Colon (tissue), 2 donors: Measurements from ENCODE around the gene TMEM8B.
"Not testable (repeated sequence)": the region's sequence is repeated elsewhere in the genome, so short reads cannot be mapped to it uniquely, and the experiment has no call there.

ENCODE experiments used
- FAIRE-seq: peaks from 2 replicates; lab custom pipeline; 2012; peaks lifted over from hg19 to GRCh38; lab: Jason Lieb, UNC
- donor health status: control.
- donor health status: control.

Gene TMEM8B

GRCh38 chr9:35868933-35869332 lies 39.9 kb downstream of the TMEM8B start:
- no peak for FAIRE-seq

- FAIRE-seq = no peak
Measured at GRCh38 chr9:35869621-35870216, 40.7 kb downstream of the TMEM8B start.

- no peak for FAIRE-seq
Measured at GRCh38 chr9:35870351-35870923, 41.4 kb downstream of the TMEM8B start, which contains the start of gene OR13J1. OR13J1 (minus strand) TSS chr9:35870401; CDS start chr9:35870401, 0 bp downstream.

DNA sequence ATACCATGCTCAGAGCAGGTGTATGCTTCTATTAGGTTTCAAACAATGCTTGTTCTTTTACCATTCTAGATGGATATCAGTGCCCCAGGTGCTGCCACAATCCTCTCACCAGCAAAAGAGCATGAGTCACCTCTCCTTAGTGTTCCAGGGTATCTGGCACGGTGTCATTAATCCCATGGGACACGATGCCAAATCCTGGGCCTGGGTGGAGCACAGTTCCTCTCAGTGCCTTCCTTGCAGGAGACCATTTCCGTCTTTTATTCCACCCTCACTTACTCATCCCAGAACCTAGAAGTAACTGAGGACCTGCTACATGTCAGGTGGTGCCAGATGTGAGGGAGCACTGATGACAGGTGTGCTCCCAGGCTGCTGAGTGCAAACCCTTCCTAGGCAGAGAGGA lies 42.5 kb downstream of the TMEM8B start:
- FAIRE-seq = no peak

DNA sequence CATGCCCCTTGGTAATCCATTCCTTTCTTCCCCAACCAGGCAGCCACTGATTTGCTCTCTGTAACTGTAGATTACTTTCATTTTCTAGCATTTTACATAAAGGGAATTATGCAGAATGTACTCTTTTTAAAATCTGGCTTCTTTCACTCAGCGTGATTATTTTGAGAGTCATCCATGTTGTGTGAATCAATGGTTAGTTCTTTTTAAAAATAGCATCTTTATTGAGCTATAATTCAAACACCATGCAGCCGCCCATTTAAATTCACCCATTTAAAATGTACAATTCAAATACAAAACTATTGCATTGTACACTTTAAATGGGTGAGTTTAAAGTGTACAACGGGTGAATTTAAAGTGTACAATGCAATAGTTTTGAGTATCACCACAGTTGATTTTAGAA lies 43.5 kb downstream of the TMEM8B start:
- FAIRE-seq = no peak

GRCh38 chr9:35882263-35882848 lies 53.3 kb downstream of the TMEM8B start:
- FAIRE-seq = peak; percentile 28

- no peak for FAIRE-seq
Measured at GRCh38 chr9:35882996-35883395, 54.0 kb downstream of the TMEM8B start.

- not testable (repeated sequence) for FAIRE-seq
Measured at GRCh38 chr9:35884908-35885307, 55.9 kb downstream of the TMEM8B start.

- FAIRE-seq = no peak
Measured at GRCh38 chr9:35891646-35892045, 62.6 kb downstream of the TMEM8B start.

GRCh38 chr9:35892051-35892450 lies 63.0 kb downstream of the TMEM8B start:
- FAIRE-seq = no peak

DNA sequence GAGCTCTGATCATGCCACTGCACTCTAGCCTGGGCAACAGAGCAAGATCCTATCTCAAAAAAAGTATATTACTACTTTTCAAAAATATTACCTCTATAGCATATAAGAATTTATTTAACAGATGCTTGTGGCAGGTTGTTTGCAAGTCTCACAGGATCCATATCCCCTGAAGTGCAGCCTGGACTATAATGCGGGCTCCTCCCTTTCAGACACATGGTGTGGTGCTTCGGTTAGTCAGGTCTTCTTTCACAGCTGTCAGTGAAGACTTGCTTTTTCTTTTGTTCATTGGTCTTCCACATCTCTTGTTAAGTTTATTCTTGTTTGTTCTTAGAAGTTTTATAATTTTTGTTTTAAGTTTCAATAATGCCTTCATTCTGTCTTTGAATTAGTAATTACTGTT lies 67.5 kb downstream of the TMEM8B start:
- no peak for FAIRE-seq

- FAIRE-seq = not testable (repeated sequence)
Measured at GRCh38 chr9:35897376-35898099, 68.5 kb downstream of the TMEM8B start.

DNA sequence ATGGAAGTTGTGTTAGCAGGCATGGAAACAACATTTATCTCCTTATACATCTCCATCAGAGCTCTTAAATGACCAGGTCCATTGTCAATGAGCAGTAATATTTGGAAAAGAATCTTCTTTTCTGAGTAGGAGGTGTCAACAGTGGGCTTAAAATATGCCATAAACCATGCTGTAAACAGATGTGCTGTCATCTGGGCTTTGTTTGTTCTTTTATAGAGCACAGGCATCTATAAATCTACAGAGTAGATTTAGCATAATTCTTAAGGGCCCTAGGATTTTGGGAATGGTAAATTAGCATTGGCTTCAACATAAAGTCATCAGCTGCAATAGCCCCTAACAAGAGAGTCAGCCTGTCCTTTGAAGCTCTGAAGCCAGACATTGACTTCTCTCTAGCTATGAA lies 69.3 kb downstream of the TMEM8B start:
- FAIRE-seq = no peak

DNA sequence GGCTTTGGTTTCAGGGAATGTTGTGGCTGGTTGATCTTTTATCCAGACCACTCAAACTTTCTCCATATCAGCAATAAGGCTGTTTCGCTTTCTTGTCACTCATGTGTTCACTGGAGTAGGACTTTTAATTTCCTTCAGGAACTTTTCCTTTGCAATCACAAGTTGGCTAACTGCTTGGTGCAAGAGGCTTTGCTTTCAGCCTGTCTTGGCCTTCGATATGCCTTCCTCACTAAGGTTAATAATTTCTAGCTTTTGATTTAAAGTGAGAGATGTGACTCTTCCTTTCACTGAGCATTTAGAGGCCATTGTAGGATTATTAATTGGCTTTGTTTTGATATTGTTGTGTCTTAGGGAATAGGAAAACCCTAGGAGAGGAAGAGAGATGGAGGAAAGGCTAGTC lies 70.0 kb downstream of the TMEM8B start:
- no peak for FAIRE-seq

GRCh38 chr9:35903049-35903448 lies 74.0 kb downstream of the TMEM8B start:
- peak; percentile 90 for FAIRE-seq

- FAIRE-seq = no peak
Measured at GRCh38 chr9:35904338-35904737, 75.3 kb downstream of the TMEM8B start.

DNA sequence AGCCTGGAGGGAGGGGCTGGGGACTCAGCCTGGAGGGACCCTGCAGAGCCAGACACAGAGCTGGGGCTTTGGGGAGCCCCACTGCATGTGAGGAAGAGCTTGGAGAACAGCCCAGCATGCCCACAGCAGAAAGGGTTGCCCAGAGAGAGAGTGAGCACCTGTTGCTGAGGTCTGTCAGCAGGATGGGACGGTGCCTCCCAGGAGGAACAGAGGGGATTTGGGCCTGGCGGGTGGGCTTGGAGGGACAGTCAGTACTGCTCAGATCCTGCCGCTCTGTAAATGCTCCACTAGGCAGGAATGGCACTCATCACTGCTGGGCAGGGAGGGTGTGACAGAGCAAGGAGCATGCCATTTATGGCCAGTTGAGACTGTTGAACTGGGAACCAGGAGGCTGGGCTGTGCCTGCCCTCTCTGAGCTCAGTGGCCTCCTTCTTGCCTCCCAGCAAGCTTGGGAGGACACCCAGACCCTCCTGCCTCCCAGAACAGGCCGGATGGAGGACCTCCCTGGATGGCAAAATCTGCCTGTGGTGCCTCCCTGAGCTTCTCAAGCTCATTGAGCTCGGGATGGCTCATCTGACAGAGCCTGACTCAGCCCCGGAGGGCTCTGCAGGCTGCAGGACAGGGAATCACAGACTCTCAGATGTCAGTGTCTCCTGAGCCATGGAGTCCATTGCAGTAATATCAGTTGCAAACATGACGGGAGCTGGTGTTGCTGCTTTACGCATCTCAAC lies 76.2 kb downstream of the TMEM8B start:
- FAIRE-seq = no peak

DNA sequence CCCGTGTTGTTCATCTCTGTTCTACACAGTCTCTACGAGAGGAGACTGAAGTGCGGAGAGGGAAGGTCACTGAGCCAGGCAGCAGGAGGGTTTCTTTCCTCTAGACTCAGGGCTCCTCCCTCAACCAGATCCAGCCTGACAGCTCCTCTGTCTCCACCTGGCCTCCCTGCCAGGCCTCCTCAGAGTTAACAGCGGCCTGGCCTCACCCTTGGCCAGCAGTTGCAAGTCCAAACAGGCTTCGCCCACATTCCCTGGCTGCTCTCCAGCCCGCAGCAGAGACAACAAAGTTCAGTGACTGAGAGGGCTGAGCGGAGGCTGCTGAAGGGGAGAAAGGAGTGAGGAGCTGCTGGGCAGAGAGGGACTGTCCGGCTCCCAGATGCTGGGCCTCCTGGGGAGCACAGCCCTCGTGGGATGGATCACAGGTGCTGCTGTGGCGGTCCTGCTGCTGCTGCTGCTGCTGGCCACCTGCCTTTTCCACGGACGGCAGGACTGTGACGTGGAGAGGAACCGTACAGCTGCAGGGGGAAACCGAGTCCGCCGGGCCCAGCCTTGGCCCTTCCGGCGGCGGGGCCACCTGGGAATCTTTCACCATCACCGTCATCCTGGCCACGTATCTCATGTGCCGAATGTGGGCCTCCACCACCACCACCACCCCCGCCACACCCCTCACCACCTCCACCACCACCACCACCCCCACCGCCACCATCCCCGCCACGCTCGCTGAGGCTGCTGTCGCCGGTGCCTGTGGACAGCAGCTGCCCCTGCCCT lies 77.1 kb downstream of the TMEM8B start, which contains the start of gene HRCT1:
TSS of gene HRCT1 (plus strand) at position 291 of the 768 bp plus-strand sequence. CDS start at position 377, 86 bp downstream.
- no peak for FAIRE-seq

DNA sequence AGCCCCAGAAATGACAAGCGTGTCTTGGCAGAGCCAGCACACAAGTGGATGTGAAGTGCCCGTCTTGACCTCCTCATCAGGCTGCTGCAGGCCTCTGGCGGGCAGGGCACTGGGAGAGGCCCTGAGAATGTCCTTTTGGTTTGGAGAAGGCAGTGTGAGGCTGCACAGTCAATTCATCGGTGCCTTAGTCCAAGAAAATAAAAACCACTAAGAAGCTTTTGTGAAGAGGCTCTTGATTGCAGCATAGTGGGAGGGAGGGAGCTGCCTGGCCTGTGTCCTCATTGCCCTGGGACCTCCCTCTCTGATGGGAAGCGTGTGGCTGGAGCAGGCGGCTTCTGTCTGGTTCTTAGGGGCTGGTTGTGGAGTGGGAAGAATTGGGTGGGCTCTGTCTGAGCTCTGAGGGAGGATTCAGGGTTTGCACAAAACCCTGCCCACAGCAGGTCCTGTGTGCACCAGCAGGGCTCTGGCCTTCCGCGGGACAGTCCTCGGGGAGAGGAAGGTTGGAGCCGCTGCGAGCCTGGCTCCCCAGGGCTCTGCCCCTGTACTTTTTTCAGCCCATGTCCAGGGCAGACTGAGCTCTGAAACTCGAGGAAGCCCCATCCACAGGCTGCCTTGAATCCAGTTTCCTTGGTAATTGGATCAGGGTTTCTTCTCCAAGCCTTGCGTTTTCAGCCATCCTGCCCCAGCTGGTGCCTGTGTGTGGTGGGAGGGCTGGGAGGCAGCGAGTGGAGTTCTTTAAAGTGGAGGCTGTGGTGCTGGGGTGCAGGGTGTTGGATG lies 78.1 kb downstream of the TMEM8B start:
- FAIRE-seq = no peak

GRCh38 chr9:35907711-35908503 lies 78.9 kb downstream of the TMEM8B start:
- no peak for FAIRE-seq
